Measurements from ENCODE around the gene AKR1C3. TPM values are rescaled to one million over a fixed set of nuclear protein-coding genes. Genes with fewer than 3 reads are reported as not detected.

The AKR1C3 gene
- total and polyA plus RNA-seq, 7 donors: 6.1 to 365 (median 30.5) TPM

DNA sequence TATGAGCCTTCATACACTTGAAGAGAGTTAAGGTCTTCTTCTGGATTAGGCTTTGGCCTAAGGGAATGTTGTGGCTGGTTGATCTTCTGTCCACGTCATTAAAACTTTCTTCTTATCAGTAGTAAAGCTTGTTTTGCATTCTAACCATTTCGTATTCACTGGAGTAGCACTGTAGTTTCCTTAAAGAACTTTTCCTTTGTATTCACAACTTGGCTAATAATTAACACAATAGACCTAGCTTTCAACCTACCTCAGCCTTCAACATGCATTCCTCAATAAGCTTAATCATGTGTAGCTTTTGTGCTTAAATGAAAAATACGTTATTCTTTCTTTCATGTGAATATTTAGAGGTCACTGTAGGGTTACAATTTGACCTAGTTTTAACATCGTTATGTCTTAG lies 48.0 kb downstream of the AKR1C3 start:
- TF ChIP-seq POLR2A (IDR thresholded peaks at IDR 0.05) (no peak), POLR2AphosphoS5 (IDR thresholded peaks at IDR 0.05) (no peak), EP300 (IDR thresholded peaks at IDR 0.05) (no peak), CTCF (IDR thresholded peaks at IDR 0.05) (no peak)
- no peak overlapping the region for H3K27ac ChIP-seq
- no peaks in the 10 kb centered on the region for H3K27me3 ChIP-seq
- intact Hi-C loops (cut with DNase I): no loop called here
- 13 to 52% methylated on average over 4 of the region's 4 CpGs for WGBS, 2 donors
- no peaks in the 10 kb centered on the region for H3K4me1 ChIP-seq
- peaks cover 0 to under 1% (median 0%) of the 10 kb centered on the region in 4 donors for H3K9me3 ChIP-seq
- H3K36me3 ChIP-seq: no peaks in the 10 kb centered on the region
- no peak for DNase-seq
- no peak overlapping the region for H3K4me3 ChIP-seq

DNA sequence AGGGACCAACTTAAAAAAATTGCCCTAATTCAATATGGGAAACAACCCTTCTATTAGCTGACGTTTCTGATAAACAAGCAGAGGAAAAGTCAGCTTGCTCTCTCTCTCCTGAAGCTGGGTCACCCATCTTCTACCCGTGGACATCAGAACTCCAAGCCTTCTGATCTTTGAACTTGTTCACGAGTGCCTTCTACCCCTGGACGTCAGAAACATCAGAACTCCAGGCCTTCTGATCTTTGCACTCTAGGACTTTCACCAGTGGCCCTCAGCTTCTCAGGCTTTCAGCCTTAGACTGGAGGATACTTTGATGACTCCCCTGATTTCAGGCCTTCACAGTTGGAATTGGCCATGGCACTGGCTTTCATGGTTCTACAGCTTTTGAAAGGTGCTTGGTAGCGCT lies 48.9 kb downstream of the AKR1C3 start:
- Histone ChIP-seq H3K36me3 (no peaks in the 10 kb centered on the region), H3K27me3 (no peaks in the 10 kb centered on the region), H3K27ac (no peak overlapping the region), H3K9me3 (no peaks in the 10 kb centered on the region), H3K4me3 (no peak overlapping the region), H3K4me1 (no peaks in the 10 kb centered on the region)
- 79 to 84% methylated on average over 5 of the region's 5 CpGs for WGBS, 2 donors
- TF ChIP-seq EP300 (IDR thresholded peaks at IDR 0.05) (no peak), CTCF (IDR thresholded peaks at IDR 0.05) (no peak)
- no peak for DNase-seq
- intact Hi-C loops (cut with DNase I): no loop called here

DNA sequence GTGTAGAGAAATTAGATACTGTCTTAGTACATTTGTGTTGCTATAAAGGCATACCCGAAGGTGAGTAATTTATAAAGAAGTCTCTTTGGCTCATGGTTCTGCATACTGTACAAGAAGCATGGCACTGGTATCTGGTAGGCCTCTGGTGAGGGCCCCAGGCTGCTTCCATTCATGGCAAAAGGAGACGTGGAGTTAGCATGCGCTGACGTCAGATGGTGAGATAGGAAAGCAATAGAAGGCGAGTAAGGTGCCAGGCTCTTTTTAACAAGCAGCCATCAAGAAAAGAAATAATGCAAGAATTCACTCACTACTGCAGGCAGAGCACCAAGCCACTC lies 52.7 kb downstream of the AKR1C3 start:
- no peaks in the 10 kb centered on the region for H3K27me3 ChIP-seq
- no peak overlapping the region for H3K27ac ChIP-seq
- no peak overlapping the region for H3K4me3 ChIP-seq
- intact Hi-C loops (cut with DNase I): no loop called here
- DNase-seq: no peak
- H3K9me3 ChIP-seq: peaks cover 0 to 2% (median 0%) of the 10 kb centered on the region in 4 donors
- H3K4me1 ChIP-seq: no peaks in the 10 kb centered on the region
- H3K36me3 ChIP-seq: no peaks in the 10 kb centered on the region
- no peak for TF ChIP-seq POLR2AphosphoS5 (IDR thresholded peaks at IDR 0.05)
- no peak for TF ChIP-seq POLR2A (IDR thresholded peaks at IDR 0.05)
- TF ChIP-seq EP300 (IDR thresholded peaks at IDR 0.05): no peak
- TF ChIP-seq CTCF (IDR thresholded peaks at IDR 0.05): no peak
- WGBS, 2 donors: 39 to 73% methylated on average over 5 of the region's 5 CpGs

- no peak for DNase-seq
- TF ChIP-seq POLR2A (IDR thresholded peaks at IDR 0.05) (no peak), CTCF (IDR thresholded peaks at IDR 0.05) (no peak), POLR2AphosphoS5 (IDR thresholded peaks at IDR 0.05) (no peak), EP300 (IDR thresholded peaks at IDR 0.05) (no peak)
- H3K9me3 ChIP-seq: peaks cover 0 to 2% (median 0%) of the 10 kb centered on the region in 4 donors
- H3K4me3 ChIP-seq: no peak overlapping the region
- WGBS, 2 donors: 21 to 68% methylated on average over 5 of the region's 5 CpGs
- no peaks in the 10 kb centered on the region for H3K4me1 ChIP-seq
- H3K36me3 ChIP-seq: no peaks in the 10 kb centered on the region
- H3K27me3 ChIP-seq: no peaks in the 10 kb centered on the region
- intact Hi-C loops (cut with DNase I): no loop called here
- H3K27ac ChIP-seq: no peak overlapping the region
Observed at GRCh38 chr10:5147255-5147980, 53.2 kb downstream of the AKR1C3 start.

All from sigmoid colon (tissue), 7 donors.